Hippocampal formation (tissue), 2 donors: Measurements from ENCODE around the gene NBEAL2.

ENCODE experiments used
- DNase-seq, 2 donors: peaks; one replicate each; lab custom pipeline; 2025; lab: John Stamatoyannopoulos, UW

The NBEAL2 gene

GRCh38 chr3:46986782-46987310 is 7.4 kb downstream of the NBEAL2 start:
- no peak for DNase-seq

DNA sequence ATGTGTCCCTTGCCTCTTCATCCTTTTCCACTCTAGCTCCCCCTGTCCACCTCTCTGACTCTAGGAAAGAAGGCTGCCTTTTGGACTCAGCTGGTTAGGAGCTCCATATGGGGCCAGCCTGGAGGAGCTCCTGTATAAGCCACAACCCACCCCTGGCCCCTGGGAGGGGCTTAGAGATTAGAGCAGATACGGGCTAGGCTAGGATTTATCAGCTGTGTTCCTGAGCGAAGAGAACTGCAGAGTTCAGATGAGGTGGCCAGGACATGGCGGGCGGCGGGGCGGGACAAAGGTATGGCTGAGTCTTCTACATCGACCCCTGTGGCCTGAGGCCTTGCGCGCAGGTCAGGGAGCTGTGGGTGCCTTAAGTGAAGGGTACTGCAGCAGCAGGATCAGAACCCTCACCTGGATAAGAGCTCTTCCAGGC is 7.9 kb downstream of the NBEAL2 start:
- DNase-seq, result no peak

DNA sequence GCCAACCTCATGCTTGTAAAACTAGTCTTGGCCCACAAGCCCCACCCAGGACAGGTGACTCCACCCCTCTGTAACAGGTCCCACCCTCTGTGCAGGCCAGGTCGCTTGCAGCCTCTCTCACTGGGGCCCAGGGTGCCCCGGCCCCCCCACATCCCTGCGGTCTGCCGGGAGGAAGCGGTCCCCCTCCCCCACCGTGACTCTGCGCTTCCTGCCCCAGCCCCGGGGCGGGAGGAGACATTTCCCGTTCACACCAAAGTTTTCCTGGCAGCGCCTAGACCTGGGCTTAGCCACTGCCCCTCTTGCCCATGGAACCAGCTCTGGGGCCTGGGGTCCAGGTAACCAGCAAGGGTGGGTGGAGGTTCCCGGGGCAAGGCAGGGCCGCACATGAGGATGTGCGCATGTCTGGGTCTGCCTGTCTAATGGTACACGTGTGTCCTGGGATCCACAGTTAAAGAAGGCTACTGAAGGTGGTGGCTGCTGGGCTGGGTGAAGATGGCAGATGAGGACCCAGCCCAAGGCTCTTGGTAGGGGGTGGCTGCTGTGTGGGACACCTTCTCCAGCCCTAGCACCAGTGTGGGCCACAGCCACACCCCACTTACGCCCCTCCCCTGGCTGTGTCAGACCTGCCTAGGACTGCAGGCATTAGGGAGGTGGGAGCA is 8.4 kb downstream of the NBEAL2 start:
- DNase-seq, result no peak

- no peak for DNase-seq
Observed at GRCh38 chr3:46988616-46989015, 9.2 kb downstream of the NBEAL2 start.

GRCh38 chr3:46989146-46989810 is 9.8 kb downstream of the NBEAL2 start:
- no peak for DNase-seq

- no peak for DNase-seq
Observed at GRCh38 chr3:46990573-46991374, 11.3 kb downstream of the NBEAL2 start.

DNA sequence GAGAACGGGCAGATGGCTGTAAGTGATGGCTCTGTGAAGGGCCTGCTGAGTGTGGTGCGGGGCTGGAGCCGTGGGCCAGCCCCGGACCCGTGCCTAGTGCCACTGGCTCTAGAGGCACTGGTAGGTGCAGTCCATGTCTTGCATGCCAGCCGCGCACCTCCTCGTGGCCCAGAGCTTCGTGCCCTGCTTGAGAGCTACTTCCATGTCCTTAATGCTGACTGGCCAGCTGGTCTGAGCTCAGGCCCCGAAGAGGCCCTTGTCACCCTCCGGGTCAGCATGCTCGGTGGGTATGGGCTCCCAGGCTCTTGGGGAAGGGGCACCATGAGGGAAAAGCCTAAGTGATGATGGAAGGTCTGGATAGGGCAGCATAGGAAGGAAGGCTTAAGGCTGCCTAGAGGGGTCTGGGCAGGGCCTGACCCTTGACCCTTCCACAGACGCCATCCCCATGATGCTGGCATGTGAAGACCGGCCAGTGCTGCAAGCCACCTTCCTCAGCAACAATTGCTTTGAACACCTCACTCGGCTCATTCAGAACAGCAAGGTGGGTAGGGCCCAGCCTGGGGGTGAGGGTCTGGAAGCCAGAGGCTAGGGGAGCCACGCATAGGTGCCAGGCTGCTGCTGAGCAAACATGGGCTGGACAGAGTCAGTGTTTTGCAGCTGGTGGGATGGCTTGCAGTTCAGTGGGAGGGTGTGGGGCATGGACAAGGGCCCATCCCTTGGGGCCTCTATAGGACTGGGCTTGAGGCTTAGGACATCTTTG is 12.1 kb downstream of the NBEAL2 start:
- no peak for DNase-seq

- no peak for DNase-seq
Observed at GRCh38 chr3:46992231-46992630, 12.8 kb downstream of the NBEAL2 start.

DNA sequence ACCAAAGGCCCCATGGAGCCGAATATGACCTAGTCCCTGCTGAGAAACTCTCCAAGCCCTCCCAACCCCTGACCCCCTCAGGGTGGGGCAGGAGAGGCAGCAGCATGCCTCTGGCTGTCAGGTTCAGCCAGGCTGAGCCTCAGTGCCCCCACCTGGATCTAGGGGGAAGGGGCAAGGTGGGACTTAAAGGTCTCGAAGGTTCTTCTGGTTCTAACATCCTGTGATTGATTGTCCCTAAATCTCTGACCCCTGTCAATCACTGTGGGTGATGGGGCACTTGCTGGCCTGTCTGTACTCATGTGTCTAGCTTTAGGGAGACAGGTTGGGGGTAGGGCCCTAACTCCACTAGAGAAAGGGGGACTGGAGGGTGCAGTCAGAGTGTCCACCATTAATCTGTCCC is 13.8 kb downstream of the NBEAL2 start:
- DNase-seq, result no peak

- DNase-seq, result no peak
Observed at GRCh38 chr3:46993986-46994385, 14.5 kb downstream of the NBEAL2 start.

DNA sequence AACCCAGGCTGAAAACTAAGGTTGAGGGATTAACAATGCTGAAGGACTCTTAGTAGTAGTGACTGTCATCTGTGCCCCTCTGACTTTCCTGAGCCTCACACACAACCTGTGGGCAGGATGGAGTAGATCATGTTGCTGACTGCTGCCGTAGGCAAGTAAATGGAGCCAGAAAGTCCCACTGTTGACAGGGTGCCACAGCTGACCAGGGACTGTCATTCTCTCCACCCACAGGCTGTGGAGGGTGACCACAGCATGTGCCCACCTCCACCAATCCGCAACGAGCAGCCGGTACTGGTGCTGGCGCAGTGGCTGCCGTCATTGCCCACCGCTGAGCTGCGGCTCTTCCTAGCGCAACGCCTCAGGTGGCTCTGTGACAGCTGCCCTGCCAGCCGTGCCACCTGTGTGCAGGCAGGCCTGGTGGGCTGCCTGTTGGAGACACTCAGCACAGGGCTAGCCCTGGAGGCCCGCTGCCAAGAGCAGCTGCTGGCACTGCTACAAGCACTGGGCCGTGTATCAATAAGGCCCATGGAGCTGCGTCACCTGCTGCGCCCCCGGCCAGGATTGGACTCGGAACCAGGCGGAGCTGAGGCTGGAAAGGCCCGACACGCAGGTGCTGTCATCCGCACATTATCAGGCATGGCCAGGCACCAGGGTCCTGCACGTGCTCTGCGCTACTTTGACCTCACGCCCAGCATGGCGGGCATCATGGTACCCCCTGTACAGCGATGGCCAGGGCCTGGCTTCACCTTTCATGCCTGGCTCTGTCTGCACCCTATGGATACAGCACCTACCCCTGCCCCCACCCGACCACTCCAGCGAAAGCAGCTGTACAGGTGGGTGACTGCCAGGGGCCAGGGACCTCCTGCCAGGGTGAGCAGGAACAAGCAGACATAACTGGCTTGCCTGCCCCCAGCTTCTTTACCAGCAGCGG is 15.6 kb downstream of the NBEAL2 start:
- DNase-seq, result no peak

DNA sequence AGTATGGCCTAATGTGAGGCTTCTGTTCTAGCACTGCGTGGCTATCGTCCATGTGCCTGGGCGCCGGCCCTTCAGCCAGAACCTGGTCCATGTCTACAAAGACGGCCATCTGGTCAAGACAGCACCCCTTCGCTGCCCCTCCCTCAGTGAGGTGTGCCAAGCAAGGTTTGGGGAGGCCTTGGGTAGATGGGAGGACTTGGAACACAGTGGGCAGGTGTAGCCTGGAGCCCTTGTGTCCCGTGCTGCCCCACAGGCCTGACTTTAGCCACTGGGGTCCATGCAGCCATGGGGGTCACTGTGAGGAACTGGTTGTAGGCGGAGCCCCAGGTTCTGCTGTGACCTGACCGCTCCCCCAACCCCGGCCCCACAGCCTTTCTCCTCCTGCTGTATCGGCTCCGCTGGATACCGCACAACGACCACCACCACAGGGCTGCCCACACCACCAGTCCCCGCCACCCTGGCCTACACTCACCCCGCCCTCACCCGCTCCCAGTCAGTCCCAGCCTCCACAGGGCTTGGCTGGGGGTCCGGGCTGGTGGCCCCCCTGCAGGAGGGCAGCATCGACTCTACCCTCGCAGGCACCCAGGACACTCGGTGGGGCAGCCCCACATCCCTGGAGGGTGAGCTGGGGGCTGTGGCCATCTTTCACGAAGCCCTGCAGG is 16.6 kb downstream of the NBEAL2 start:
- no peak for DNase-seq

DNA sequence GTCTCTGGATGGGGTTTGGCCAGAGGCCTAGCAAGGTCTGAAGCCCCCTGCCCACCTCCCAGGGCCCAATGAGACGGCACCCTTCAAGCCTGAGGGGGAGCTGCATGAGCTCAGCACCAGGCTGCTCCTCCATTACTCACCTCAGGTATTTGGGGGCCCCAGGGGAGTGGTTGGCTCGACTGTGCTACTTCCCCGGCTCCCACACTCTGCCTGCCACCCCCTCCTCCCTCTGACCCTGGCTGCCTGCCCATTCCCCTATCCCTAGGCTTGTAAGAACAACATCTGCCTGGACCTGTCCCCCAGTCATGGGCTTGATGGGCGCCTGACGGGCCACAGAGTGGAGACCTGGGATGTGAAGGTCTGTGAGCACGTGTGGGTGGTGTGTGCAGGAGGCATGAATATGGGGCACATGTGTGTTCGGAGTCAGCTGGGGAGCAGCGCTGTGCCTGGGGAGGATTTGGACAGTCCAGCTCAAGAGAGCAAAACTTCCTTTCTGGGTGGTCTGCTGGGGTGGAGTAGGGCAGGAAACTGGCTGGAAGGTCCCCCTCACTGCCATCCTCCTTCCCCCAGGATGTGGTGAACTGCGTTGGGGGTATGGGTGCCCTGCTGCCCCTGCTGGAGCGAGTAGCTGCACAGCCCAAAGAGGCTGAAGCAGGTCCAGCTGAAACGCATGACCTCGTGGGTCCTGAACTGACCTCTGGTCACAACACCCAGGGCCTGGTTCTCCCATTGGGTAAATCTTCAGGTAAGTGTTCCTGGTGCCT is 17.4 kb downstream of the NBEAL2 start:
- no peak for DNase-seq

DNA sequence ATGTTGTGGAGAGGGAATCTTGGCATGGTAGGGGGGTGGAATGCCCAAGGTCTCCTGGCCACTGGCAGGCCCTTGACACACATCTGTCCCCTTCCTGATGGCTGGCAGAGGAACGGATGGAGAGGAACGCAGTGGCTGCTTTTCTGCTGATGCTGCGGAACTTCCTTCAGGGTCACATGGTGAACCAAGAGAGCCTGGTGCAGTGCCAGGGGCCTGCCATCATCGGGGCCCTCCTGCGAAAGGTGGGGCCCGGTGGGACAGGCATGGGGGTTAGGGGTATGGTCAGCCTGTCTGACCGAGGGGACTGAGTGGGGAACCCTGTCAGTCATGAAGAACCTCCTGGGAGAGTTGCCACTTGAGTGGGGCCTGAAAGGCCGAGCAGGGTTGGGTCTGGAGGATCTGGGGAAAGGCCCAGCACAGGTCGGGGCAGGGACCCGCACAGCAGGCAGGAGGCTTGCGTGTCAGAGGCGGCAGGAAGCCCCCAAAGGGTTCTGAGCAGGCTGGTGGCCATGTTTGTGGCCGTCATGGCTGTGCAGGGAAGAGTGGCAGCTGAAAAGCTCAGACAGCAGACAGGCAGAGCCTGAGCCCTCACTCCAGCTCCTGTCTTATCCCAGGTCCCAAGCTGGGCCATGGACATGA is 18.1 kb downstream of the NBEAL2 start:
- DNase-seq, result no peak

- DNase-seq, result peak in 1 of 2 donors; percentile 34
Observed at GRCh38 chr3:46998121-46998851, 18.8 kb downstream of the NBEAL2 start.

- DNase-seq, result no peak
Observed at GRCh38 chr3:46998852-46999515, 19.5 kb downstream of the NBEAL2 start.

DNA sequence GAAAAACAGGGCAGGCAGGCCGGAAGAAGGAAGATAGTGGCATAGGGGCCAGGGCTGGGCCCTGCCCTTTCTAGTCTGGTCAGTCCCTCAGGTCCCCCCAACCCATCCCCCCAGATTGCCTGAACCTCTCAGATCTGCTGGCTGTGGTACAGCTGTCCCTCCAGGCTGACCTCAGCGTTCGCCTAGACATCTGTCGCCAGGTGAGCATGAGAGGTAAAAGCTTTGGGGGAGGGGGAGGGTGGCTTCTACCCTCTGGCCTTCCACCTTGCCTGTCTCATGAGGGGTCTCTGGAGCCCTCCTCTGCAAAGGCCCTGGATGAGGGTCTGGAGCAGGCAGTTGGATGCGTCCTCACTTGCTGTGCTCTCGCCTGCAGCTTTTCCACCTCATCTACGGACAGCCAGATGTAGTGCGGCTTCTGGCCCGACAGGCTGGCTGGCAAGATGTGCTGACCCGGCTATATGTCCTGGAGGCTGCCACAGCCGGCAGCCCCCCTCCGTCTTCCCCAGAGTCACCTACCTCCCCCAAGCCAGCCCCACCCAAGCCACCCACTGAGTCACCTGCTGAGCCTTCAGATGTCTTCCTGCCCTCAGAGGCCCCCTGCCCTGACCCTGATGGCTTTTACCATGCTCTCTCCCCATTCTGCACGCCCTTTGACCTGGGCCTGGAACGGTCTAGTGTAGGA is 20.2 kb downstream of the NBEAL2 start:
- no peak for DNase-seq
